ENCODE measurements around the gene MEDAG.

MEDAG gene

GRCh38 chr13:30971575-30971974 lies 65.5 kb downstream of the MEDAG start:
- peaks cover 6% of the 10 kb centered on the region for H3K9me3 ChIP-seq (ENCODE audit: control insufficient read depth, low read depth, low read length)
- no peak overlapping the region for H3K4me3 ChIP-seq (ENCODE audit: low read length)
- no peak overlapping the region for H3K27ac ChIP-seq (ENCODE audit: low read length)
- H3K36me3 ChIP-seq (ENCODE audit: control insufficient read depth, low read depth, low read length): no peaks in the 10 kb centered on the region
- H3K4me1 ChIP-seq (ENCODE audit: control insufficient read depth, low read depth, low read length): no peaks in the 10 kb centered on the region
- no peak overlapping the region for H3K9ac ChIP-seq (ENCODE audit: low read length)
- H3K27me3 ChIP-seq (ENCODE audit: control insufficient read depth, insufficient read depth, low read length): no peaks in the 10 kb centered on the region

- Histone ChIP-seq H3K27me3 (ENCODE audit: control insufficient read depth, insufficient read depth, low read length) (no peaks in the 10 kb centered on the region), H3K4me3 (ENCODE audit: low read length) (no peak overlapping the region), H3K36me3 (ENCODE audit: control insufficient read depth, low read depth, low read length) (no peaks in the 10 kb centered on the region), H3K4me1 (ENCODE audit: control insufficient read depth, low read depth, low read length) (no peaks in the 10 kb centered on the region), H3K9ac (ENCODE audit: low read length) (no peak overlapping the region), H3K9me3 (ENCODE audit: control insufficient read depth, low read depth, low read length) (no peaks in the 10 kb centered on the region), H3K27ac (ENCODE audit: low read length) (no peak overlapping the region)
Measured at GRCh38 chr13:30972888-30973377, 66.9 kb downstream of the MEDAG start.

- Histone ChIP-seq H3K36me3 (ENCODE audit: control insufficient read depth, low read depth, low read length) (no peaks in the 10 kb centered on the region), H3K4me1 (ENCODE audit: control insufficient read depth, low read depth, low read length) (no peaks in the 10 kb centered on the region), H3K9me3 (ENCODE audit: control insufficient read depth, low read depth, low read length) (no peaks in the 10 kb centered on the region), H3K4me3 (ENCODE audit: low read length) (no peak overlapping the region), H3K27ac (ENCODE audit: low read length) (no peak overlapping the region), H3K27me3 (ENCODE audit: control insufficient read depth, insufficient read depth, low read length) (no peaks in the 10 kb centered on the region), H3K9ac (ENCODE audit: low read length) (no peak overlapping the region)
Measured at GRCh38 chr13:30974350-30974749, 68.3 kb downstream of the MEDAG start.
